Tibial nerve (tissue), 4 donors: Measurements from ENCODE around the gene ALPL.

ENCODE experiments used
- EP300 ChIP-seq, 2 donors: sonication (generic); formaldehyde crosslinking; IDR thresholded peaks; one replicate each; pipeline ENCODE4 v1.6.1; 2017; ENCODE audit warnings: antibody characterized with exemption in 2 of 2, mild to moderate bottlenecking in 1 of 2
- POLR2A ChIP-seq, 2 donors: fragments of 450-650 bp; IDR thresholded peaks; one replicate each; pipeline ENCODE4 v1.6.1; 2017; ENCODE audit warnings: antibody characterized with exemption in 2 of 2, mild to moderate bottlenecking in 2 of 2, moderate library complexity in 2 of 2
- TF ChIP-seq, protein P1 (sequence below), 5 experiments: fragments of 200-600 bp in 3 of 5; fragments of 450-650 bp in 2 of 5; sonication (generic) in 3 of 5; IDR thresholded peaks; one replicate each; pipeline ENCODE4 v1.5.1; 2016 to 2019; ENCODE audit warnings: antibody characterized with exemption in 5 of 5, mild to moderate bottlenecking in 3 of 5, moderate library complexity in 2 of 5

DNA sequence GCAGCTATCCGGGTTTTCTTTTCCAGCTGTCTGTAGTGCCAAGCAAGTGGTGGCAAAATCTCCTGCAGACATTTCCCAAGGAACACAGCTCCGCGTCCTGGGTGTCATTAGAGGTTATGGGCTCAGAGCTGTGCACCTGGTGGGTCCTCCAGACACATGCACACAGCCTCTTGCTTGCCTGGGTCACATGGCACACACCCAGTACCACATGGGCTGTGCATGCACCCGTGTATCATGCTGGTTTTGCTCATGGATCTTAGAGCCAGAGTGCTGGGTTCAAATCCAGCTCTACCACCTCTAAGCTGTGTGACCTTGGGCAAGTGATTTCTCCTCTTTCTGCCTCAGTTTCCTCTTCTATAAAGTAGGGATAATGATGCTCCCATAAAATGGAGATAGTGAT lies 61.7 kb downstream of the ALPL start:
- no peak for TF ChIP-seq POLR2A (IDR thresholded peaks at IDR 0.05)
- TF ChIP-seq, protein P1, sequence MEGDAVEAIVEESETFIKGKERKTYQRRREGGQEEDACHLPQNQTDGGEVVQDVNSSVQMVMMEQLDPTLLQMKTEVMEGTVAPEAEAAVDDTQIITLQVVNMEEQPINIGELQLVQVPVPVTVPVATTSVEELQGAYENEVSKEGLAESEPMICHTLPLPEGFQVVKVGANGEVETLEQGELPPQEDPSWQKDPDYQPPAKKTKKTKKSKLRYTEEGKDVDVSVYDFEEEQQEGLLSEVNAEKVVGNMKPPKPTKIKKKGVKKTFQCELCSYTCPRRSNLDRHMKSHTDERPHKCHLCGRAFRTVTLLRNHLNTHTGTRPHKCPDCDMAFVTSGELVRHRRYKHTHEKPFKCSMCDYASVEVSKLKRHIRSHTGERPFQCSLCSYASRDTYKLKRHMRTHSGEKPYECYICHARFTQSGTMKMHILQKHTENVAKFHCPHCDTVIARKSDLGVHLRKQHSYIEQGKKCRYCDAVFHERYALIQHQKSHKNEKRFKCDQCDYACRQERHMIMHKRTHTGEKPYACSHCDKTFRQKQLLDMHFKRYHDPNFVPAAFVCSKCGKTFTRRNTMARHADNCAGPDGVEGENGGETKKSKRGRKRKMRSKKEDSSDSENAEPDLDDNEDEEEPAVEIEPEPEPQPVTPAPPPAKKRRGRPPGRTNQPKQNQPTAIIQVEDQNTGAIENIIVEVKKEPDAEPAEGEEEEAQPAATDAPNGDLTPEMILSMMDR (IDR thresholded peaks at IDR 0.05), result no peak
- no peak for TF ChIP-seq EP300 (IDR thresholded peaks at IDR 0.05)
